GM23338 (cell line): ENCODE measurements around the gene ARFGAP2. TPM values are rescaled to one million over a fixed set of nuclear protein-coding genes. Genes with fewer than 3 reads are reported as not detected.

Experiments
- ATAC-seq: fragments of 200-7000 bp; cut with Tn5 transposase; 3 replicates; pipeline ENCODE4 v1.9.1; 2020
- DNase-seq: peaks from one replicate; pipeline ENCODE4 v3.0.0-alpha.2; 2015; ENCODE audit warnings: low spot score
- H2AFZ ChIP-seq: fragments of 200-600 bp; sonication (generic); 2 replicates; pipeline ENCODE4 v1.8.0; 2016; ENCODE audit warnings: antibody characterized with exemption, mild to moderate bottlenecking, moderate library complexity
- H3F3A ChIP-seq: fragments of 200-600 bp; sonication (generic); replicated peaks from 2 replicates; pipeline ENCODE4 v1.8.0; 2017; ENCODE audit warnings: antibody characterized with exemption, mixed run types, low read depth
- H3K27ac ChIP-seq: fragments of 200-600 bp; sonication (generic); 2 replicates; pipeline ENCODE4 v1.6.1; 2016; ENCODE audit warnings: low read depth
- H3K27me3 ChIP-seq: fragments of 200-600 bp; sonication (generic); 2 replicates; pipeline ENCODE4 v1.8.0; 2016; ENCODE audit warnings: mild to moderate bottlenecking, mixed run types, moderate library complexity; ENCODE audit not compliant: insufficient read depth
- H3K36me3 ChIP-seq: fragments of 200-600 bp; sonication (generic); 2 replicates; pipeline ENCODE4 v1.8.0; 2016; ENCODE audit warnings: mild to moderate bottlenecking; ENCODE audit not compliant: insufficient read depth
- H3K4me1 ChIP-seq: fragments of 200-600 bp; sonication (generic); 2 replicates; pipeline ENCODE4 v1.8.0; 2016; ENCODE audit warnings: mild to moderate bottlenecking, moderate library complexity; ENCODE audit not compliant: insufficient read depth
- H3K4me2 ChIP-seq: fragments of 200-600 bp; sonication (generic); 2 replicates; pipeline ENCODE4 v1.7.1; 2017; ENCODE audit warnings: mixed run types
- H3K4me3 ChIP-seq: fragments of 200-600 bp; sonication (generic); 2 replicates; pipeline ENCODE4 v1.6.1; 2016; ENCODE audit warnings: mixed run types
- H3K79me2 ChIP-seq: fragments of 200-600 bp; sonication (generic); replicated peaks from 2 replicates; pipeline ENCODE4 v1.8.0; 2017; ENCODE audit warnings: mild to moderate bottlenecking; ENCODE audit not compliant: insufficient read depth
- H3K9me2 ChIP-seq: fragments of 200-600 bp; sonication (generic); 2 replicates; pipeline ENCODE4 v1.8.0; 2017; ENCODE audit not compliant: insufficient read depth
- H4K20me1 ChIP-seq: fragments of 200-600 bp; sonication (generic); replicated peaks from 2 replicates; pipeline ENCODE4 v1.8.0; 2017; ENCODE audit warnings: mild to moderate bottlenecking; ENCODE audit not compliant: insufficient read depth
- H3K27ac Mint-ChIP-seq: 2 replicates; pipeline ENCODE4 v1.8.0; 2020; ENCODE audit warnings: inconsistent platforms, mild to moderate bottlenecking, moderate library complexity, mixed read lengths
- H3K27me3 Mint-ChIP-seq: 3 replicates; pipeline ENCODE4 v1.8.0; 2022; ENCODE audit warnings: low read depth, mild to moderate bottlenecking, moderate library complexity, mixed read lengths, inconsistent platforms; ENCODE audit not compliant: insufficient read depth, poor library complexity
- H3K36me3 Mint-ChIP-seq: 3 replicates; pipeline ENCODE4 v1.8.0; 2021; ENCODE audit warnings: low read depth, mild to moderate bottlenecking, inconsistent platforms, moderate library complexity, mixed read lengths
- H3K4me1 Mint-ChIP-seq: 3 replicates; pipeline ENCODE4 v1.8.0; 2020; ENCODE audit warnings: mild to moderate bottlenecking, inconsistent platforms, mixed read lengths
- H3K4me3 Mint-ChIP-seq: 3 replicates; pipeline ENCODE4 v1.8.0; 2021; ENCODE audit warnings: moderate library complexity, mild to moderate bottlenecking, inconsistent platforms, mixed read lengths
- H3K9me3 Mint-ChIP-seq: 3 replicates; pipeline ENCODE4 v1.8.0; 2020; ENCODE audit warnings: moderate library complexity, mild to moderate bottlenecking, inconsistent platforms, mixed read lengths
- CREB1 ChIP-seq: fragments of 250-450 bp; sonication (Bioruptor Pico); IDR thresholded peaks from 2 replicates; pipeline ENCODE4 v1.5.0; 2020; ENCODE audit warnings: low read depth, mild to moderate bottlenecking, moderate library complexity
- CTCF ChIP-seq, 2 experiments: fragments of 200-600 bp in 1 of 2; sonication (generic) in 1 of 2; conservative IDR thresholded peaks; 2 replicates each; pipeline versions ENCODE4 v1.5.1 to v1.6.1; 2016 to 2017; ENCODE audit warnings: antibody characterized with exemption in 2 of 2, low read depth in 2 of 2, mild to moderate bottlenecking in 2 of 2, moderate library complexity in 1 of 2
- ETS1 ChIP-seq: IDR thresholded peaks from 2 replicates; pipeline ENCODE4 v1.6.1; 2016; ENCODE audit warnings: antibody characterized with exemption
- EZH2 ChIP-seq: fragments of 200-600 bp; sonication (generic); IDR thresholded peaks from one replicate; pipeline ENCODE4 v1.8.0; 2017; ENCODE audit warnings: antibody characterized with exemption, mild to moderate bottlenecking, low read depth; ENCODE audit not compliant: unreplicated experiment
- EZH2phosphoT487 ChIP-seq: fragments of 200-600 bp; sonication (generic); IDR thresholded peaks from one replicate; pipeline ENCODE4 v1.8.1; 2018; ENCODE audit warnings: antibody characterized with exemption; ENCODE audit not compliant: unreplicated experiment
- JUNB ChIP-seq: IDR thresholded peaks from one replicate; pipeline ENCODE4 v1.6.1; 2016; ENCODE audit warnings: antibody characterized with exemption; ENCODE audit not compliant: unreplicated experiment
- NANOG ChIP-seq: IDR thresholded peaks from 2 replicates; pipeline ENCODE4 v1.6.1; 2016; ENCODE audit warnings: antibody characterized with exemption, borderline replicate concordance
- POLR2AphosphoS5 ChIP-seq: IDR thresholded peaks from 2 replicates; pipeline ENCODE4 v1.6.1; 2016; ENCODE audit warnings: antibody characterized with exemption, low read depth
- REST ChIP-seq: IDR thresholded peaks from one replicate; pipeline ENCODE4 v1.6.1; 2018; ENCODE audit warnings: antibody characterized with exemption; ENCODE audit not compliant: unreplicated experiment
- STAT1 ChIP-seq: IDR thresholded peaks from one replicate; pipeline ENCODE4 v1.6.1; 2016; ENCODE audit warnings: antibody characterized with exemption; ENCODE audit not compliant: unreplicated experiment
- ZNF114 ChIP-seq: fragments of 250-450 bp; sonication (Bioruptor Pico); IDR thresholded peaks from 2 replicates; pipeline ENCODE4 v1.5.0; 2020; ENCODE audit warnings: mild to moderate bottlenecking, moderate library complexity
- ZNF331 ChIP-seq: fragments of 250-450 bp; sonication (Bioruptor Pico); IDR thresholded peaks from 2 replicates; pipeline ENCODE4 v1.5.0; 2020; ENCODE audit warnings: low read depth, mild to moderate bottlenecking, moderate library complexity
- ZNF462 ChIP-seq: fragments of 250-450 bp; sonication (Bioruptor Pico); IDR thresholded peaks from 2 replicates; pipeline ENCODE4 v1.5.0; 2020; ENCODE audit warnings: mild to moderate bottlenecking, moderate library complexity
- polyA plus RNA-seq: library from polyadenylated mRNA; unstranded; fragments of >200 nt; fragmentation: Nextera tagmentation; extraction: Ambion mirVana; gene quantifications from 2 replicates; pipeline ENCODE4 v1.2.1, GENCODE V29; 2016
- total RNA-seq: library from RNA; depleted of rRNA; stranded (reverse); fragments of >200 nt; shearing (Covaris generic); gene quantifications from 2 replicates; pipeline ENCODE4 v1.2.3, GENCODE V29; 2014

Gene ARFGAP2
- total and polyA plus RNA-seq, 2 experiments from 2014 or later: 25.6 to 122 TPM

GRCh38 chr11:47130543-47130942 is 46.1 kb downstream of the ARFGAP2 start (continued):
- no peak for TF ChIP-seq JUNB
- TF ChIP-seq EZH2phosphoT487: no peak

DNA sequence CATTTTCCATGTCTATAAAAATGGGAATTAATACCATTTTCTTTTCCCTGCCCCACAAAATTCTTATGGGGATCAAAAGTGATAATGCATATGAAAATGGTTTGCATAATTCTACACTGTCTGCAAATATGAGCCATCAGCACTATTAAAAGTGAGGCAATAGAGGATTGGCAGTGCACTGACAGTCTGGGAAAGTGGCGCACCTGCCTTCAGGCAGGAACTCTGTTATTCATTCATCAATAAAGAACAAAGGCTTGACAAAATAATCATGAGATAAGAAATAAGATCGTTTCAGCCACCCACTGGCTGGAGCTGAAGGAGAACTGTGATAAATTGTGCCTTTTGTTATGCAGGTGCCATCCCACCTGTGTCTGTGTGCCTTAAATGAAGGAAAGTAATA is 49.5 kb downstream of the ARFGAP2 start:
- Histone ChIP-seq H3K36me3 (no peaks in the 10 kb centered on the region), H3K79me2 (no peaks in the 10 kb centered on the region), H3K27me3 (no peaks in the 10 kb centered on the region), H3K27ac (no peak overlapping the region), H3K4me2 (no peak overlapping the region), H3K9me2 (no peaks in the 10 kb centered on the region), H4K20me1 (no peaks in the 10 kb centered on the region; the same call in 1 of the 2 replicates), H2AFZ (no peak overlapping the region), H3K4me3 (no peak overlapping the region), H3K4me1 (peaks cover 22% of the 10 kb centered on the region), H3F3A (no peaks in the 10 kb centered on the region)
- no peak for DNase-seq
- Mint-ChIP-seq H3K27ac (no peak overlapping the region), H3K4me3 (no peak overlapping the region), H3K9me3 (no peaks in the 10 kb centered on the region), H3K36me3 (no peaks in the 10 kb centered on the region), H3K4me1 (peaks cover 21% of the 10 kb centered on the region), H3K27me3 (no peaks in the 10 kb centered on the region)
- TF ChIP-seq ZNF331 (CRISPR knock-in tag) (no peak), STAT1 (no peak), NANOG (no peak), REST (no peak), ZNF462 (CRISPR knock-in tag) (no peak), ETS1 (no peak), CREB1 (no peak), EZH2 (no peak), POLR2AphosphoS5 (no peak), CTCF (conservative IDR thresholded peaks at IDR 0.05; ENCODE audit: low read depth in 2 of 2) (no peak), EZH2phosphoT487 (no peak), ZNF114 (CRISPR knock-in tag) (no peak), JUNB (no peak)
- ATAC-seq: no peak
